H1 (cell line): ENCODE results near the gene C17orf50. TPM values are rescaled to one million over a fixed set of nuclear protein-coding genes. Genes with fewer than 3 reads are reported as not detected.

Source experiments
- CTCF ChIA-PET: fragments of 300-600 bp; sonication (Branson Sonifier 250); formaldehyde crosslinking; loops from one replicate; lab custom pipeline; 2021; ENCODE audit not compliant: partially characterized antibody; lab: Charles Lee
- POLR2A ChIA-PET: fragments of 300-600 bp; sonication (Branson Sonifier 250); formaldehyde crosslinking; loops from one replicate; lab custom pipeline; 2021; ENCODE audit warnings: inconsistent platforms; ENCODE audit not compliant: partially characterized antibody; lab: Charles Lee
- DNase-seq, 2 experiments: peaks; one replicate each; pipeline versions ENCODE4 v3.0.0 to v3.0.0-alpha.2; 2010 to 2022; ENCODE audit warnings: low spot score in 2 of 2, low read depth in 1 of 2, mixed read lengths in 1 of 2
- FAIRE-seq: peaks from 2 replicates; lab custom pipeline; 2011; peaks lifted over from hg19 to GRCh38; lab: Jason Lieb, UNC
- H2AFZ ChIP-seq: 2 replicates; pipeline ENCODE4 v1.8.1; 2012; ENCODE audit warnings: low read length, inconsistent platforms
- H2AK5ac ChIP-seq: 2 replicates; pipeline ENCODE4 v1.6.1; 2013; ENCODE audit warnings: low read depth, low read length
- H2BK120ac ChIP-seq: replicated peaks from 2 replicates; pipeline ENCODE3; 2013; ENCODE audit warnings: low read depth, low read length, inconsistent platforms
- H2BK12ac ChIP-seq: 2 replicates; pipeline ENCODE4 v1.6.1; 2013; ENCODE audit warnings: low read depth, low read length
- H2BK15ac ChIP-seq: 2 replicates; pipeline ENCODE4 v1.6.1; 2013; ENCODE audit warnings: low read length
- H2BK20ac ChIP-seq: 2 replicates; pipeline ENCODE4 v1.6.1; 2013; ENCODE audit warnings: low read length
- H2BK5ac ChIP-seq: 2 replicates; pipeline ENCODE4 v1.6.1; 2013; ENCODE audit warnings: low read depth, low read length
- H3K14ac ChIP-seq: 2 replicates; pipeline ENCODE4 v1.6.1; 2013; ENCODE audit warnings: inconsistent platforms; ENCODE audit not compliant: insufficient read length
- H3K18ac ChIP-seq: 2 replicates; pipeline ENCODE4 v1.6.1; 2013; ENCODE audit warnings: low read length; ENCODE audit errors: extremely low read depth
- H3K23ac ChIP-seq: 2 replicates; pipeline ENCODE4 v1.6.1; 2013; ENCODE audit warnings: inconsistent platforms; ENCODE audit not compliant: insufficient read length
- H3K23me2 ChIP-seq: 2 replicates; pipeline ENCODE4 v1.6.1; 2013; ENCODE audit warnings: low read depth, low read length
- H3K27ac ChIP-seq: 2 replicates; pipeline ENCODE4 v1.6.1; 2011; ENCODE audit warnings: low read depth, low read length, inconsistent platforms
- H3K27me3 ChIP-seq, 4 experiments: replicated peaks in 1 of 4; 1 replicate in 1 of 4; 2 replicates in 3 of 4; pipeline versions ENCODE4 v1.6.1 to v1.8.1; 2011 to 2013; ENCODE audit warnings: low read length in 3 of 4, mild to moderate bottlenecking in 3 of 4, inconsistent platforms in 2 of 4, mixed read lengths in 2 of 4, moderate library complexity in 1 of 4; ENCODE audit not compliant: control insufficient read depth in 3 of 4, insufficient read depth in 3 of 4; ENCODE audit errors: extremely low read depth in 1 of 4
- H3K36me3 ChIP-seq, 4 experiments: 2 replicates each; pipeline versions ENCODE4 v1.6.1 to v1.8.1; 2011 to 2013; ENCODE audit warnings: mild to moderate bottlenecking in 4 of 4, low read length in 3 of 4, moderate library complexity in 2 of 4, control low read depth in 1 of 4, inconsistent platforms in 1 of 4; ENCODE audit not compliant: insufficient read depth in 4 of 4, control insufficient read depth in 2 of 4
- H3K4ac ChIP-seq: replicated peaks from 2 replicates; pipeline ENCODE3; 2013; ENCODE audit warnings: low read length, low read depth, mixed read lengths, inconsistent platforms; ENCODE audit not compliant: insufficient read length
- H3K4me1 ChIP-seq, 4 experiments: replicated peaks in 1 of 4; 1 replicate in 1 of 4; 2 replicates in 3 of 4; pipeline versions ENCODE4 v1.6.1 to v1.8.1; 2011 to 2013; ENCODE audit warnings: low read length in 3 of 4, inconsistent platforms in 2 of 4, mixed read lengths in 1 of 4; ENCODE audit not compliant: insufficient read depth in 4 of 4, control insufficient read depth in 3 of 4
- H3K4me2 ChIP-seq, 2 experiments: 2 replicates each; pipeline versions ENCODE4 v1.6.1 to v1.8.1; 2011 to 2013; ENCODE audit warnings: low read depth in 2 of 2, low read length in 2 of 2, control low read depth in 1 of 2, inconsistent platforms in 1 of 2, mild to moderate bottlenecking in 1 of 2; ENCODE audit not compliant: insufficient read depth in 1 of 2
- H3K4me3 ChIP-seq, 4 experiments: fragments of 200-600, 300-600 bp in 1 of 4; sonication (generic), shearing (Covaris generic), sonication (Bioruptor Twin) in 1 of 4; 2 replicates each; pipeline versions ENCODE4 v1.5.1 to v1.8.1; 2011 to 2016; ENCODE audit warnings: low read length in 4 of 4, low read depth in 3 of 4, control low read depth in 2 of 4, inconsistent platforms in 2 of 4, mild to moderate bottlenecking in 2 of 4, mixed read lengths in 1 of 4, moderate library complexity in 1 of 4; ENCODE audit not compliant: insufficient read depth in 2 of 4; ENCODE audit errors: extremely low read depth in 1 of 4
- H3K56ac ChIP-seq: replicated peaks from 2 replicates; pipeline ENCODE3; 2013; ENCODE audit warnings: low read depth, mild to moderate bottlenecking, mixed read lengths, low read length, inconsistent platforms; ENCODE audit not compliant: insufficient read length
- H3K79me1 ChIP-seq: 2 replicates; pipeline ENCODE4 v1.6.1; 2013; ENCODE audit warnings: low read depth, low read length, control low read depth
- H3K79me2 ChIP-seq, 2 experiments: 2 replicates each; pipeline versions ENCODE4 v1.6.1 to v1.8.1; 2012 to 2013; ENCODE audit warnings: low read length in 2 of 2, mild to moderate bottlenecking in 2 of 2, inconsistent platforms in 1 of 2; ENCODE audit not compliant: insufficient read depth in 2 of 2, control insufficient read depth in 1 of 2
- H3K9ac ChIP-seq, 4 experiments: replicated peaks in 1 of 4; 1 replicate in 1 of 4; 2 replicates in 3 of 4; pipeline versions ENCODE4 v1.6.1 to v1.8.1; 2011 to 2013; ENCODE audit warnings: low read depth in 3 of 4, low read length in 3 of 4, control low read depth in 2 of 4, mild to moderate bottlenecking in 2 of 4, moderate library complexity in 2 of 4, inconsistent platforms in 1 of 4; ENCODE audit errors: extremely low read depth in 1 of 4
- H3K9me3 ChIP-seq, 2 experiments: 2 replicates each; pipeline versions ENCODE4 v1.6.1 to v1.8.1; 2012 to 2013; ENCODE audit warnings: mild to moderate bottlenecking in 2 of 2, moderate library complexity in 2 of 2, control low read depth in 1 of 2, inconsistent platforms in 1 of 2, low read depth in 1 of 2, low read length in 1 of 2, mixed read lengths in 1 of 2; ENCODE audit not compliant: insufficient read depth in 2 of 2
- H4K20me1 ChIP-seq, 2 experiments: replicated peaks in 1 of 2; 2 replicates each; pipeline versions ENCODE3 to v1.8.1; 2011 to 2013; ENCODE audit warnings: inconsistent platforms in 2 of 2, low read length in 2 of 2, mild to moderate bottlenecking in 1 of 2; ENCODE audit not compliant: insufficient read depth in 2 of 2, control insufficient read depth in 1 of 2
- H4K5ac ChIP-seq: 2 replicates; pipeline ENCODE4 v1.6.1; 2013; ENCODE audit warnings: low read length, low read depth, mixed read lengths, inconsistent platforms; ENCODE audit not compliant: insufficient read length
- H4K8ac ChIP-seq: 2 replicates; pipeline ENCODE4 v1.8.0; 2013; ENCODE audit warnings: mild to moderate bottlenecking, moderate library complexity, low read length, inconsistent platforms; ENCODE audit not compliant: insufficient read depth; ENCODE audit errors: extremely low read depth
- H4K91ac ChIP-seq: replicated peaks from 2 replicates; pipeline ENCODE3; 2013; ENCODE audit warnings: low read length, mixed read lengths, inconsistent platforms; ENCODE audit not compliant: insufficient read length
- CHD1 ChIP-seq: IDR thresholded peaks from 2 replicates; pipeline ENCODE4 v1.6.1; 2012; ENCODE audit warnings: low read depth, low read length, improper control_type of control experiment
- CTBP2 ChIP-seq: IDR thresholded peaks from 2 replicates; pipeline ENCODE4 v1.7.0; 2011; ENCODE audit warnings: borderline replicate concordance, mild to moderate bottlenecking, moderate library complexity, mixed read lengths, low read length; ENCODE audit not compliant: insufficient read depth, insufficient read length
- FOSL1 ChIP-seq: IDR thresholded peaks from 2 replicates; pipeline ENCODE4 v1.6.1; 2011; ENCODE audit warnings: mild to moderate bottlenecking, low read depth, low read length, moderate library complexity; ENCODE audit not compliant: insufficient read depth
- MAFK ChIP-seq: IDR thresholded peaks from 2 replicates; pipeline ENCODE4 v1.6.1; 2012; ENCODE audit warnings: low read depth, mild to moderate bottlenecking, improper control_type of control experiment, low read length
- POLR2A ChIP-seq, 2 experiments: IDR thresholded peaks; 1 replicate in 1 of 2; 2 replicates in 1 of 2; pipeline ENCODE4 v1.6.1; 2011; ENCODE audit warnings: low read depth in 2 of 2, low read length in 2 of 2, mild to moderate bottlenecking in 2 of 2; ENCODE audit errors: control extremely low read depth in 1 of 2
- RXRA ChIP-seq: IDR thresholded peaks from 2 replicates; pipeline ENCODE4 v1.6.1; 2011; ENCODE audit warnings: low read depth, mild to moderate bottlenecking, low read length, moderate library complexity; ENCODE audit not compliant: insufficient read depth
- SIX5 ChIP-seq: IDR thresholded peaks from 2 replicates; pipeline ENCODE4 v1.6.1; 2011; ENCODE audit warnings: mild to moderate bottlenecking, low read depth, low read length
- SP1 ChIP-seq: IDR thresholded peaks from 2 replicates; pipeline ENCODE4 v1.6.1; 2011; ENCODE audit warnings: low read depth, low read length
- ZNF274 ChIP-seq: IDR thresholded peaks from 2 replicates; pipeline ENCODE4 v1.7.0; 2012; ENCODE audit warnings: low read length, borderline replicate concordance; ENCODE audit errors: extremely low read depth
- WGBS, 2 experiments: shearing (Covaris generic) in 1 of 2; methylation state at CpG; one replicate each; pipeline versions ENCODE4 v1.1.6 to v1.1.7; 2013 to 2015; ENCODE audit warnings: low lambda C conversion rate in 2 of 2, mixed read lengths in 2 of 2, inconsistent platforms in 1 of 2, low coverage in 1 of 2, missing lambda C conversion rate in 1 of 2; ENCODE audit not compliant: insufficient replicate concordance in 2 of 2, insufficient coverage in 1 of 2, insufficient read length in 1 of 2; ENCODE audit errors: extremely low coverage in 1 of 2, missing lambda C conversion rate in 1 of 2; 5-methylcytosine and 5-hydroxymethylcytosine counted together
- polyA plus RNA-seq, 7 experiments: library from polyadenylated mRNA; depleted of rRNA in 3 of 7; stranded (reverse) in 5 of 7; unstranded in 2 of 7; fragments of >200 nt in 5 of 7; fragments of 200-250 nt in 2 of 7; gene quantifications; 1 replicate in 5 of 7; 2 replicates in 1 of 7; 4 replicates in 1 of 7; pipeline versions ENCODE4 v1.2.1 to v1.2.3, GENCODE V29; 2011 to 2013; ENCODE audit warnings: missing spikeins in 2 of 7, mixed read lengths in 2 of 7
- total RNA-seq: library from RNA; stranded (reverse); fragmentation: NEBNext Ultra II Directional; extraction: Animal tissue kit (Norgen Biotek cat#: 25700); gene quantifications from 2 replicates; pipeline ENCODE4 v1.2.1, GENCODE V29; 2021
- TF ChIP-seq, protein P1 (sequence below), 3 experiments: IDR thresholded peaks; 1 replicate in 2 of 3; 2 replicates in 1 of 3; pipeline versions ENCODE4 v1.5.1 to v1.6.1; 2011; ENCODE audit warnings: low read length in 3 of 3, mild to moderate bottlenecking in 3 of 3, inconsistent platforms in 2 of 3, low read depth in 1 of 3, moderate library complexity in 1 of 3; ENCODE audit not compliant: insufficient read depth in 1 of 3; ENCODE audit errors: control extremely low read depth in 1 of 3

The C17orf50 gene
- total and polyA plus RNA-seq, 2 of the 8 experiments (the other 6 are each of a cell fraction or from before 2014, with no cell fraction given) = 0.12 TPM; not detected in 1

DNA sequence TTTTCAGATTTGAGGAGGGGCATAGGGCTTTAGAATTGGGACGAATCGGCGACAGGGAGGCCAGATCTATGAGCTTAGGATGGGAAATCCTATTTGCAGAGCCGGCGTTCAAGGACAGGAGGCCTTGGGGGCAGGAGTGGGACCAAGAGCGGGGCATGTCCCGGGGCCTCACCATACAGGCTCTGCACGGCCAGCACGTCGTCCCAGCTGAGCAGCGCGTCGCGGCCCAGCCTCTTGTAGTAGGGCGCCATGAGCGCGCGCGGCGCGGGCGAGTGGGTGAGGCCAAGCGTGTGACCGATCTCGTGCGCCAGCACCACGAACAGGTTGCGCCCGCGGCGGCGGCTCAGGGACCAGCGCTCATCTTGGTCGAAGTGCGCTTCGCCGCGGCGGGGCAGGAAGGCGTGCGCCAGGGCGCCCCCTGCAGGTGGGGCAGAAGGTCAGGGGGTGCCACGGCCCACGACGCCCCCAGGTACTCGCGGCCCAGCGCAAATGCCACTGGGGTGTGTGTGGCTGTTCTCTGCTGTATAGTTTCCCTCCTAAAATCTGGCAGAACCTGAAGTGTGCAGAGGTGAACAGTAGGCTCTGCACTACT is 9.3 kb downstream of the C17orf50 start:
- Histone ChIP-seq H2BK12ac (no peak overlapping the region), H3K4ac (no peak overlapping the region), H3K27ac (no peak overlapping the region), H3K9me3 (no peaks in the 10 kb centered on the region; a peak in 1 of 4 replicates), H3K79me2 (no peaks in the 10 kb centered on the region), H3K56ac (no peak overlapping the region), H2BK15ac (no peak overlapping the region), H2BK120ac (no peak overlapping the region), H3K23ac (no peak overlapping the region), H4K8ac (no peak overlapping the region; the same call in 1 of the 2 replicates), H4K91ac (no peak overlapping the region), H2AFZ (no peak overlapping the region), H3K9ac (no peak overlapping the region), H3K4me3 (no peak overlapping the region), H2BK5ac (no peak overlapping the region), H3K18ac (no peak overlapping the region), H4K20me1 (no peaks in the 10 kb centered on the region), H3K4me1 (peaks cover 5 to 30% (median 12%) of the 10 kb centered on the region in 4 experiments), H3K36me3 (no peaks in the 10 kb centered on the region), H2BK20ac (no peak overlapping the region), H2AK5ac (no peak overlapping the region), H3K79me1 (no peaks in the 10 kb centered on the region), H3K23me2 (no peaks in the 10 kb centered on the region), H3K14ac (no peak overlapping the region), H3K27me3 (peaks cover 0 to 3% (median 1%) of the 10 kb centered on the region in 4 experiments; a peak in 3 of 7 replicates), H4K5ac (no peak overlapping the region), H3K4me2 (no peak overlapping the region)
- 96% methylated on average over 46 of the region's 48 CpGs; no CpG with 5 or more reads in 1 of the 2 experiments for WGBS, 2 experiments
- CTCF ChIA-PET = interaction anchor here (0.7 to 13.0 kb wide), 9 partner anchors 11 to 86 kb away, joined by 3 to 247 read pairs (median 19); partner anchors contain the start of genes MMP28 and TAF15
- no peak for FAIRE-seq
- DNase-seq = no peak
- POLR2A ChIA-PET = interaction anchor here (0.7 to 1.5 kb wide), 2 partner anchors 32 to 38 kb away, joined by 3 to 5 read pairs; partner anchors contain the start of gene TAF15
- TF ChIP-seq FOSL1 (no peak), POLR2A (IDR thresholded peaks at IDR 0.05; ENCODE audit: control extremely low read depth in 1 of 2, low read depth in 2 of 2, low read length in 2 of 2) (no peak), SP1 (no peak), RXRA (no peak), ZNF274 (no peak), CTBP2 (no peak), CHD1 (no peak), SIX5 (no peak), MAFK (no peak)
- TF ChIP-seq, protein P1, sequence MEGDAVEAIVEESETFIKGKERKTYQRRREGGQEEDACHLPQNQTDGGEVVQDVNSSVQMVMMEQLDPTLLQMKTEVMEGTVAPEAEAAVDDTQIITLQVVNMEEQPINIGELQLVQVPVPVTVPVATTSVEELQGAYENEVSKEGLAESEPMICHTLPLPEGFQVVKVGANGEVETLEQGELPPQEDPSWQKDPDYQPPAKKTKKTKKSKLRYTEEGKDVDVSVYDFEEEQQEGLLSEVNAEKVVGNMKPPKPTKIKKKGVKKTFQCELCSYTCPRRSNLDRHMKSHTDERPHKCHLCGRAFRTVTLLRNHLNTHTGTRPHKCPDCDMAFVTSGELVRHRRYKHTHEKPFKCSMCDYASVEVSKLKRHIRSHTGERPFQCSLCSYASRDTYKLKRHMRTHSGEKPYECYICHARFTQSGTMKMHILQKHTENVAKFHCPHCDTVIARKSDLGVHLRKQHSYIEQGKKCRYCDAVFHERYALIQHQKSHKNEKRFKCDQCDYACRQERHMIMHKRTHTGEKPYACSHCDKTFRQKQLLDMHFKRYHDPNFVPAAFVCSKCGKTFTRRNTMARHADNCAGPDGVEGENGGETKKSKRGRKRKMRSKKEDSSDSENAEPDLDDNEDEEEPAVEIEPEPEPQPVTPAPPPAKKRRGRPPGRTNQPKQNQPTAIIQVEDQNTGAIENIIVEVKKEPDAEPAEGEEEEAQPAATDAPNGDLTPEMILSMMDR (IDR thresholded peaks at IDR 0.05; ENCODE audit: control extremely low read depth in 1 of 3, insufficient read depth in 1 of 3, low read depth in 1 of 3, low read length in 3 of 3) = peak; percentile 5 to 60 (median 43); a peak in 2 of 4 replicates
